ENCODE measurements around the gene KCNQ5.

Gene KCNQ5

DNA sequence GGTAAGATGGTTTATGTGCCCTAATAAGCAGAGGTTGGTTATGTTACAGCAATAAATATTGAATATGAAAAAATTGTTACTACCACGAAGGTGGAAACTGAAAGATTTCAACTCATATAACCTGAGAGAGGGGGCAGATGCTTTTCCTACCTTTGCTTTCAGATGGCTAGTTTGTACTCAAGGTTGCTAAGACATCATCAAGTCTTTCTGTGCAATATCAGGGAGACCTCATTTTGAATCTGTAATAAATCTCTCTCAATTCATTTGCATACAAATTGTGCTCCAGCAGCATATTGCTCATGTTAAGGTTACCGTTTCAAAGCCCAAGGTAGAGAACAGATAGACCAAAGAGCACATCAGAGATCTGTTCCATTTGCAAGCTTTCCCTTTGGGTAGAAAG lies 383.0 kb downstream of the KCNQ5 start:
- DNase-seq (no peak), ATAC-seq (no peak)

DNA sequence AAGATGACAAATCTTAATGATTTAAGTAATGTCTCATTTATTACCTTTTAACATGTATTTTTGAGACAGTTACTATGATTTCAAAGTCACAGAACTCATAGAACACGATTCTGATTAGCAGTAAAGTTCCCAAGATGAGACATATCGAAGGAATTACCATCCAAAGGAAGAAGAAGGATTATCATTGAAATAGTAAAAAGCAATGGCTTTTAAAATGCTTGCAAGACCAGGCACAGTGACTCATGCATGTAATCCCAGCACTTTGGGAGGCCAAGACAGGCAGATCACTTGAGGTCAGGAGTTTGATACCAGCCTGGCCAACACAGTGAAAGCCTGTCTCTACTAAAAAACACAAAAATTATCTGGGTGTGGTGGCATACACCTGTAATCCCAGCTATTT lies 384.3 kb downstream of the KCNQ5 start:
- DNase-seq, result no peak
- no peak for ATAC-seq

DNA sequence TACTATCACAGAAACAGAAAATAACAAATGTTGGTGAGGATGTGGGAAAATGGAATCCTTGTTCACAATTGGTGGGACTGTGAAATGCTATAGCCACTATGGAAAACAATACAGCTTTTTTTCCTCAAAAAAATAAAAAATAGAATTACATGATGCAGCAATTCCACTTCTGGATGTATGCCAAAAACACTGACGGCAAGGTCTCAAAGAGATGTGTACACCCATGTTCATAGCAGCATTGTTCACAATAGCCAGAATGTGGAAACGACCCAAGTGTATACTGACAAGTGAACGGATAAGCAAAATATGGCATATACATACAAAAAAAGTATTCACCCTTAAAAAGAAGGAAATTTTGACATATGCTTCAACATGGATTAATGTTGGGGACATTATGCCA lies 390.1 kb downstream of the KCNQ5 start:
- no peak for ATAC-seq
- no peak for DNase-seq

DNA sequence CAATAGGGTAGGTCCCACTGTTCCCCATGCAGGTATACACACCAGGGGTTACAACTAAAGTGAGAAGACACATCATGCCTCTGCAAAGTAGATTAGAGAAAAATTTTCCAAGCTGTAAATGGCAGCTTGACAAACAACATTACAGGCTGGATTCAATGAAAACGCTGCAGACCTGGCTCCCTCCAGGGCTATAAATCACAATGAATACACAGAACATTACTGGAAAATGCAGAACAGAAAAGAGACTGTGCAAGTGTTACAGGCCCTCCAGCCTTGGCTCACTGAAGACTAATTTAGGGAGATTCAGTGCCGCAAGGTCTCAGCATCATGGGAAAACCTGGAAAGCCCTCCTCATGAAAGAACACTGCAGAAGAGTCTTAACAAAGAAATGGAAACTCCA lies 395.6 kb downstream of the KCNQ5 start:
- ATAC-seq, result no peak
- no peak for DNase-seq

DNA sequence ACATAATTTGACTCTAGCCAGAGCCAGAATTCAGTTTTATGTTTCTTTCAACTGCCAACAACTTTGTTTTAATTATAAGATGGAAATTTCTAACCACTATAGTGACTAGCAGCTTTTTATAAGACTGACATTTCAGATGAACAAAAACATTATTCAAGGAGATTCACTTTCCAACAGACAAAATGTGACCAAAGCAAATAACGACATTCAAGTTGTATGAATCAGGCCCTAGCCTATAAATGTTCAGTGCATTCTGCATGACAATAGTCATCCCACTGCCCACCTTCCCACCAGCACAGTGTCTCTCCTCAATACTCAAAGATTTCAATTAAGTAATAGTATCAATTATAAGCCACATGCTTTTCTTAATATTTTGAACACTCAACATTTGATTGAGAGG lies 402.7 kb downstream of the KCNQ5 start:
- ATAC-seq (no peak), DNase-seq (no peak)

DNA sequence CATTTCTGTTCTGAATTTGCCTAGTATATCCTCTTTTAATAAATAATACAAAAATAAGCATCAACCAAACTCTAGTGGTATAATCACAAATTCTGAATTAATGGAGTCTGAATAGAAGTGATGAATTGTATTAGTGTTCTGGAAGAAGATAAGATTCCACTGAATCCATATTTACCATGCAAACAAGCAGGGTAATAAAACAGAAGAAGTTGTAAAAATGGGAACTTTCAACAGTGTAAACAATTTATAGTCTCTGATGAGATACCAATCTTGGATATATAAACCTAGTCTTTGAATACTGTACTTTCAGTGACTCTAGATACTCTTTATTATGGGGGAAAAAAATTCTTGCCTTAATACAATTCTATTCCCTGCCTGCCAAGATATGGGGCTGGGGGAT lies 405.8 kb downstream of the KCNQ5 start:
- no peak for DNase-seq
- ATAC-seq, result no peak

DNA sequence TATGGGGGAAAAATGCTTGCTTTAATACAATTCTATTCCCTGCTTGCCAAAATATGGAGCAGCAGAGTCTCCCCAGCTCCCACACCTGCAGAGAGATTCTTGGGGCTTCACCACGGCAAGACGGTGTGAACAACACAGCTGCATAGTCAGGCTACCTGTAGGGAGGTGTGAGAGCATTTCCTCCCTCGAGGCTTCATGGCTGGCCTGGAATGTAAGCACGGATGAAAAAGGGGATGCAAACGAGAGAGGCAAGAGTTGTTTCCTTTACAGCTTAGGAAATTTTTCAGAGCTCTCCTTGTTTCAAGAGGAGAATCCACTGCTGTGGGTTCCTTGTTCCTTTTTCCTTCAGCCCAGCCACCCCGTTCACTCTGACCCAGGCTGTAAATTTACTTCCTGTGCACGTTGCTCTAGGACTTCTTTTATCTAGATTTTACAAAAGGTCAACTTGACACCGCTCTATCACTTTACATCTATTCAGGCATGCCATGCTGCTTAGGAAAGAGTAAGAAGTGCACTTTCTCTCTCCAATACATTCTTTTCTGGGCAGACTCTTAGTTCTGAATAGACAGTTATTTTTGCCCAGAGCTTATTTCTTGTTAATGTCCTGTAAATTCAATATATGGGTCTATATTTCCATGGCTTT lies 406.4 kb downstream of the KCNQ5 start:
- ATAC-seq, result no peak

DNA sequence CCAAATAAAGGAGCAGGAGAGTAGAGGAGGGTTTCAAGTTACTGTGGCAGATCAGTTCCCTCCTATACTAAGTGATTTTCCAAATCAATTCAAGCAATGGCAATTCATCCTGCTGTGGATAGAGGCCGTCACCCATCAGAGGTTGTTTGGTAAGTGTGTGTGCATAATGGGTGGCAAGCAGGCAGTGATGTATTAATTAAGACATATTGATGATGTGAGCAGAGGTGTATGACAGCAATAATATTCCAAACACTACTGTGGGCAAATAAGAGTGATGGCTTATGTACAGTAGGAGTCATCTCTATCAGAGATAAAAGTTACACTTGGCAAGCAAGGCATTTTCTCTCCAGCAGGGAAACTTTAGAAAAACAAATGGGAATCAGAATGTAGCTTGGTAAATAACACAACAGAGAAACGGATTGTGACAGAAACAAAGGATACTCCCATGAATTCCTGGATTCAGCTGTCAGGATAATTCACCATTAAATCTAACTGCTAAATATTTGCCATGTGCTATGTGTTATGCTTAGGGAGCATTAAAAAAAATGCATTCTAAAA lies 407.1 kb downstream of the KCNQ5 start:
- ATAC-seq, result no peak
- DNase-seq, result no peak

More for the DNA sequence above, 406.4 kb downstream of the KCNQ5 start:
- DNase-seq, result no peak

DNA sequence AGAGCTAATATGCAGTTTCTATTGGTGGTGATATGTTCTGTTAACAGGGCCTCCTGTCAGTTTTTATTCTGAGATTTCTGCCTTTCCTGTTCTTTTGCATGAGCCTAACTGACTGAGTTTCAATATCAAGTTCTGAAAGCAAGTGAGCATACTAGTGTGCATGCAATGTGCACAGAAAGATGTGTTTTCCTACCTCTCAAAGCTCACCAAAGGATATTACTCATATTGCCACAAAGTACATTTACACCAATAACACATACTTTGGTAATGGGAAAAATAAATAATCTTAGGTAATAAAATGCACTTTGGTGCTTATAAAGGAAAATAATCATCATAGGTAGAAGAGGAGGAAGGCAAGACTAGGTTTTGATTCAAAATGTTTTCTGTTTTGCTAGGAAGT lies 408.4 kb downstream of the KCNQ5 start:
- ATAC-seq (no peak), DNase-seq (no peak)

DNA sequence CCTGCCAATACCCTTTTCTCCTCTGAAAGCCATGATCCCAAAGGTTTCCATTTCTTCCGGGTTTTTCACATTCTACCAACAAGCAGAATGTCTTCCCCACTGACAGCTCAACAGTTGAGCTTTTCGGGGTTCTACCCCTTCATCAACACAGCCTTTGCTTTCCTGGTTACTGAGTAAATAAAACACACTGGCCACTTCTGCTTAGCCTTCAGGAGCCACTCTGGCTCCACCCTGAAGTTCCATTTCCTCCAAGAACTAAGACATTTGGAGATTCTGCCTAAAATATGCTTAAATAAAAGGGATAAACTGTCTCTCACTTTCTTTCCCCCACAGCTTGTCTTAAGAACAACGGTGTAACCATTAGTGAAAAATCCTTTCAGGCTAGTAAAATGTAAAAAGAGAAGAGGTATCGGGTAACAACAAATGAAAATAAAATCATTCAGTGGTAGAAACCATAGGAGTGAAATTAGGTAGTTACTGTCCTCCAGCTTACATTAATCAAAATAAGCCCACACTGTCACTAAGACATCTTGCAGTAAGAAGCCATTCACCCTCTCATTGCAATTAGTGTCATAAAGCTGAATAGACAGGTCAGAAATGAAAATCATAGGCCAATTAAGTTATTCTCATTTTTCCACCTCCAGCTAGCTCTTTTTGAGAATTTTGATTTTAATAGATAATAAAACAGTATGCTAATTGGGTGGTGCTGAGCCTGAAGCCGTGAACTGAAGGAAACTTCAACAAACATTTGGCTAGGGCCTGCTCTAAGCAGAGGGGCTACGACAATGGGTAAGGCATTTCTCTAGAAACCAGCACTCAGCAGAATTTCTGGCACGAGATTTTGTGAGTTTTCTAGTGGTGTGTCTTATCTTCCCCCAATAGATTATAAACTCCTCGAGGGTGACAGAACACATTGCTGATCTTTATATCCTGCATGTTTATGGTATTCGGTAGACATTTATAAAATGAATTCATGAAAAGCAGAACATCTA lies 409.2 kb downstream of the KCNQ5 start:
- DNase-seq (no peak), ATAC-seq (no peak)

DNA sequence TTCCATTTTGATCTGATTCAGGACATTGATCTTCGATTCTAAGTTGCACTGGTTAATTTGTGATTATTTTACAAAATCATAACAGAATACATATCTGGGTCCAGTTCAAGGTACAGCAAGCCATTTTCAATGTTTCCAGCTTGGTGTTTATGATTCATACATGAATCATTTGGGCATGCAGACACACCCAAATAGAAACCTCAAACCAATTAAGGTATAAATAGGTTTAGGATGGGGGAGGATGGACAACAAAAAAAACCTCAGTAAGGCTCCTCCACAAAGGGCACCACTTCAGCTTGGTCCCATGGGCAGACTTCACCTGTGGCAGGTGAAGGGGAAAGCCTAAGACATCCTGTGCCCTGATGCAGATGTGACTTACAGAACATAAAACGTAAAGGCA lies 410.7 kb downstream of the KCNQ5 start:
- ATAC-seq (peak; percentile 76), DNase-seq (no peak)

DNA sequence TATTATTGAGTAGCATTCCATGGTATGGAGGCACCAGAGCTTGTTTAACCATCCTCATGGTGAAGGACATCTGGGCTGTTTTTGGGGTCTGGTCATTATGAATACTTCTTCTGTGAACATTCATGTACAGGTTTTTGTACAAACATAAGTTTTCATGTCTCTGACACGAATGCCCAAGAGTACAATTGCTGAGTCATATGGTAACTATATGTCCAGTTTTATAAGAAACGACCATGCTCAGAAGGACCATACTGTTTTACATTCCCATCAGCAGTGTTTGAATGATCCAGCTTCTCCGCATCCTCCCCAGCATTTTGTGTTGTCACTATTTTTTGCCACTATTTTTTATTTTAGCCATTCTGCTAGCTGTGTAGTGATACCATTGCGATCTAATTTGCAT lies 414.8 kb downstream of the KCNQ5 start:
- ATAC-seq, result no peak
- DNase-seq, result no peak

DNA sequence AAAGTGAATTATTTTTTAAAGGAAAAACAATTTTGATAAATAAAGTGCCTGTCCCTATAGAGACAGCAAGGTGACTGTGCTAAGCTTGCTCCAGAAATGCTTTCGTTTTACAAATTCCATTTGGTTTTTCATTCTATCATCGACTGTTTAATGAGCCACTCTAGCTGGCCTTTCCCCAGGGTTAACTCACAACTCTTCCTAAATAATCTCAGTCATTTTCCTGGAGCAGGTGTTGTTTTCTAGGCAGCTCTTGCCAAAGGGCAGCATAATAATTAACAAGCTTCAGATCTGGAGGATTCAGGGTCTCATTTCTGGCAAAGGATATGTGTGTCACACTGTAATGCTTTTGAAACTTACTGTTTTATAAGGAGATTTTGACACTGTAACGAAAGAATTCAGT lies 419.2 kb downstream of the KCNQ5 start:
- ATAC-seq (no peak), DNase-seq (no peak)

DNA sequence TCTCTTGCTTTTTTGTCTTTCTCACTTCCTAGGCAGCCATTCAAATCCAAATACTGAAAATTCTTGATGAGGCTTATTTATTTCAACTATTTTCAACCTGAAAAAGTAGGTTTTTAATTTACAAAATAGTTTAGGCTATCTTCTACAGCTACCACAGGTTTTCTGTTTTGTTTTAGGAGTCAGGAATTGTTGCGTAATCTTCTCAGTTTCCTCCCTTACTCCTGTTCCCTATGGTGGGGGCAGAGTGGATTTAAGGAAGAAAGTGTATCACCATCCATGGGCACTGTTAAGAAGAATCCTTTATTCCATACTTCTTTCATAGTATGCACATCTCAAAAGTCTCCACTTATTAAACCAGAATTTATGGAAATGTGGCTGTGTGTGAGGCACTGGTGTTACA lies 421.0 kb downstream of the KCNQ5 start:
- no peak for ATAC-seq

DNA sequence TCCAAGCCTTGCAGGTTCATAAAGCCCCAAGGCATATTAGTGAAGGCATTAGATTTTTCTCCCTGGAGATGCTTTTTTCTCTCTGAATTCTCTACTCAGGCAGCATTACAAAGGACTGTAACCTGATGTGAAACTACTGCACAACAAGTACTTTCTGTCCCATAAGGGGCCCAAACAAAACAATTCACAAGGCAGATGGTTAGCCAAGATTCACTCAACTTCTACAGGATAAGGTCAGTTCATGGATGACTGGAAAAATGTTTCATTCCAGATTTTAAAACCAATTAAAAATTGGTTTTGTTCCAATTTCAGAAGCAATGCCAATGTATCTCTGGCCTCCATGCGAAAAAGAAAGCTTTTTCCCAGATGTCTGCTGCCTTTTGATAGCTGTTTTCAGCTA lies 421.6 kb downstream of the KCNQ5 start:
- no peak for ATAC-seq
- DNase-seq, result no peak

More for the DNA sequence above, 421.0 kb downstream of the KCNQ5 start:
- DNase-seq, result no peak

DNA sequence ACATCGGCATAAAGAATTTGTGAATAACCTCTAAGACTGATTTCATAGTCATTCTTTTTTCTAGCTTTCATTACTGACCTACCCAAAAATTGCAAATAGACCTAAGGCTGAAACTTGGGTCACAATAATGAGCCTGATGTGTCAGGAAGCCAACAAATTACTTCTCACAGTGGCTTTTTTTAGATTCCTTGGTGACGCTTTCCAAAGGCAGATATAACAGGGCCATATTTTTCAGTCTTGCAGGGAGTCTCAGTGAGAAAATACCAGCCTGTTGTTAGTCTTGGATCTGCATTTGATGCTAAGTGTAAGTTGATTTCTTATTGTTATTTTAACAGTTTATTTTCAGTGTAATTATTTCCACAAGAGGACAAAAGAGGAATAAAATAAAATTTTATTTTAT lies 423.7 kb downstream of the KCNQ5 start:
- no peak for DNase-seq
- ATAC-seq, result no peak

DNA sequence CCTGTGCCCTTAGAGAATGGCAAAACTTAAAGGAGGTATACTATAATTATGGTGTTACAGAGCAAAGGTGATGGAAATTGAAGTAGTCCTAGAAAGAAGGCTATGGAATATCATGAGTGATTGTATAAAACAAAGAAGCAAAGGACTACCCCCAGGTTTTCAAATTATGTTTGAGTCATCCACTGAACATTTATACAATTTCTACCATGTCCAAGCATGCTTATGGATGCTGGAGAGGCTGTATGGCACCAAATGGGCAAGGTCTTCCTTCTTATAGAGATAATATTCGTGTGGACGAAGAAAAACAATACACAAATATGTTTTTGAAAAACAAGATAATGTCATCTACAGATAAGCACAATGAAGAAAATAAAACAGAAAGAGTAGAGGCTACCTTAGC lies 425.9 kb downstream of the KCNQ5 start:
- no peak for DNase-seq
- no peak for ATAC-seq

DNA sequence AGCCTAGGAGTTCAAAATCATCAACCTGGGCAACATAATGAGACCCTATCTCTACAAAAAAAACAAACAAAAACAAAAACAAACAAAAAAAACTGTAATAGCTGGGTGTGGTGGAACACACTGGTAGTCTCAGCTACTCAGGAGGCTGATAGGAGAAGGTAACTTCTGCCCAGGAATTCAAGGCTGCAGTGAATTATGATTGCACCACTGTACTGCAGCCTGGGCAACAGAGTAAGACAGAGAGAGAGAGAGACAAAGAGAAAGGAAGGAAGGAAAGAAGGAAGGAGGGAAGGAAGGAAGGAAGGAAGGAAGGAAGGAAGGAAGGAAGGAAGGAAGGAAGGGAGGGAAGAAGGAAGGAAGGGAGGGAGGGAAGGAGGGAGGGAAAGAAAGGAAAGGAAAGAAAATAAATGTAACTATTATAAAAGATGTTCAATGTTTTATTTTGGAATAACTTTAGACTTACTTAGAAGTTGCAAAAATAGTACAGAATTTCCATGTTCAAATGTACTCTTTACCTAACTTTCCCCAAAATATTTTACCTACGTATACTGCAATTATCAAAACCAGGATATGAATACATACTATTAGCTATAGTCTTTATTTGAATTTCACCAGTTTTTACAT lies 428.2 kb downstream of the KCNQ5 start:
- no peak for DNase-seq
- ATAC-seq, result no peak

DNA sequence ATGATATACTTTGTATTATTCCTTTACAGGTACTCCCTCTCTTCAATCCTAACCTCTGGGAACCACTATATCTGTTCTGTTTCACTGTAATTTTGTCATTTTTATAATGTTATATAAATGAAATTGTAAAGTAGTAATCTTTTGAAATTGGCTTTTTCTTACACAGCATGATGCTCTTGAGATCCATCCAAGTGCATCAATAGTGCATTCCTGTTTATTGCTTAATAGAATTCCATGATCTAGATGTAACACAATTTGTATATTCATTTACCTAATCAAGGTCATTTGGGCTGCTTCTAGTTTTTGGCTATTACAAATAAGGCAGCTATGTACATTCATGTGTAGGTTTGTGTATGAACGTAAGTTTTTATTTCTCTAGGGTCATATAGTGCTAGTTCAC lies 428.8 kb downstream of the KCNQ5 start:
- DNase-seq, result no peak
- no peak for ATAC-seq

DNA sequence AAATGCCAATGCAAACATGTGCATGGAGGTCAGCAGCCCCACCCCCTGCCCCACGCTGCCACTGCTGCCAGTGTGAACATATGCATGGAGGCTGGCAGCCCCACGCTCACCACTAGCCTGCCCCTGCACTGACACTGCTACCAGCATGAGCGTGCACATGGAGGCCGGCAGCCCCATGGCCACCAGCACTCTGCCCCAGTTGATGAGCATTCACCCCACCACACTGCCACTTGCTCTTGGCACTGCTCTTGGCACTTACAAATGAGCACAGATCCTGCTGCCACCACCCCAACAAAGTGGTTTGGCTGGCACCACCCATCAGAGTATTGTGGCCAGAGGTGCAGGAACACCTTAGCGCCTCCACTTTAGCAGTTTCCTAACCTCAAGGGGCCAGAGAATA lies 429.3 kb downstream of the KCNQ5 start:
- DNase-seq (no peak), ATAC-seq (no peak)

DNA sequence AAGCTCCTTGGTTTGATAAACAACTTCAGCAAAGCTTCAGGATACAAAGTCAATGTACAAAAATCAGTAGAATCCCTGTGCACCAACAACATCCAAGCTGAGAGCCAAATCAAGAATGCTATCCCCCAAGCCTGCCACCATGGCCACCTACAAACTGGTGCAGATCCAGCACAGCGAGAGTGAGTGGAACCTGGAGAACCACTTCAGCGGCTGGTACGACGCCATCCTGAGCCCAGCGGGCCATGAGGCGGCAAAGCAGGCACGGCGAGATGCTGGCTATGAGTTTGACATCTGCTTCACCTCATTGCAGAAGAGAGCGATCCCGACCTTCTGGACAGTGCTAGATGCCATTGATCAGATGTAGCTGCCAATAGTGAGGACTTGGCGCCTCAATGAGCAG lies 433.1 kb downstream of the KCNQ5 start:
- no peak for ATAC-seq
- DNase-seq, result no peak

DNA sequence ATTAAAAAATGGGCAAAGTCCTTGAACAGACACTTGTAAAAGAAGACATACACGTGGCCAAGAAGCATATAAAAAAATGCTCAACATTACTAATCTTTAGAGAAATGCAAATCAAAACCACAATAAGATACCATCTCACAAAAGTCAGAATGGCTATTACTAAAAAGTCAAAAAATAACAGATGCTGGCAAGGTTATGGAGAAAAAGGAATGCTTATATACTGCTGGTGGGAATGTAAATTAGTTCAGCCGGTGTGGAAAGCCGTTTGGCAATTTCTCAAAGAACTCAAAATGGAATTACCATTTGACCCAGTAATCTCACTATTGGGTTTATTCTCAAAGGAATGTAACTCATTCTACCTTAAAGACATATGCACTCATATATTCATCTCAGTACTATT lies 436.9 kb downstream of the KCNQ5 start:
- ATAC-seq (no peak), DNase-seq (no peak)

DNA sequence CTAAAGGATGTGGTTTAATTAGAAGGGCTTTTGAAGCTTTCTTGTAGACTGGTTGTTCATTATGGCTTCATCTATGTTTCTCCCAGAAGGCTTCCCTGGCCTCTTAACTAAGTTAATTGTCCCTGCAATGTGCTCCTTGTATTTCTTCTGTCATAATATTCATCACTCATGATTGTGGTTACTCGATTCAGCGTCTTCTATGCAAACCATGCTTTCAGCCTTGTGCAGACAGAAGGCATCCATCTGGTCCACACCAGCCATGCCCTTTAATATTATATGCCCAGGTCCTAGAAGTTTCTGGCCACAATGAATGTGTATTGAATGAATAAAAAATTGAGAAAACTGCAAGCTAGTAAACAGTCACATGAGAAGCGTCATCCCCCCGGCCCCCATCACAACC lies 440.3 kb downstream of the KCNQ5 start:
- DNase-seq, result no peak
- ATAC-seq, result no peak

All from stimulated activated naive CD8-positive, alpha-beta T cell treated with anti-CD3 and anti-CD28 coated beads, Interleukin-15, Interleukin-2, amounts not matched to agents 100 U/mL and 50 U/mL, for 24 hours (primary cell).